HG02870 (cell line): Measurements from ENCODE around the gene NR2C1.
"Not testable (repeated sequence)": the region's sequence is repeated elsewhere in the genome, so short reads cannot be mapped to it uniquely, and the experiment has no call there.

Source experiments
- ATAC-seq: cut with Tn5 transposase; IDR thresholded peaks from one replicate; pipeline ENCODE4 v1.9.1; 2021; ENCODE audit warnings: mild to moderate bottlenecking, moderate library complexity; ENCODE audit not compliant: unreplicated experiment

Gene NR2C1

DNA sequence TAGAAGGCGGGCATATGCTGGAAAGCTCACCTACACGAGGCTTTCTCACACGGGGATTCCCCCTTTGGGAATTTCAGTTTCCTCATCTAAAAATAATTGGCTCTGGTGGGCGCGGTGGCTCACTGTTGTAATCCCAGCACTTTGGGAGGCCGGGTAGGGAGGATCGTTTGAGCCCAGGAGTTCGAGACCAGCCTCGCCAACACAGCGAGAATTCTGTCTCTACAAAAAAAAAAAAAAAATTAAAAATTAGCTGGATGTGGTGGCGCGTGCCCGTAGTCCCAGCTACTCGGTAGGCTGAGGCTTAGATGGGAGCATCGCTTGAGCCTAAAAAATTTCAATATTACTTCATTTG lies 69.5 kb downstream of the NR2C1 start:
- ATAC-seq = no peak

DNA sequence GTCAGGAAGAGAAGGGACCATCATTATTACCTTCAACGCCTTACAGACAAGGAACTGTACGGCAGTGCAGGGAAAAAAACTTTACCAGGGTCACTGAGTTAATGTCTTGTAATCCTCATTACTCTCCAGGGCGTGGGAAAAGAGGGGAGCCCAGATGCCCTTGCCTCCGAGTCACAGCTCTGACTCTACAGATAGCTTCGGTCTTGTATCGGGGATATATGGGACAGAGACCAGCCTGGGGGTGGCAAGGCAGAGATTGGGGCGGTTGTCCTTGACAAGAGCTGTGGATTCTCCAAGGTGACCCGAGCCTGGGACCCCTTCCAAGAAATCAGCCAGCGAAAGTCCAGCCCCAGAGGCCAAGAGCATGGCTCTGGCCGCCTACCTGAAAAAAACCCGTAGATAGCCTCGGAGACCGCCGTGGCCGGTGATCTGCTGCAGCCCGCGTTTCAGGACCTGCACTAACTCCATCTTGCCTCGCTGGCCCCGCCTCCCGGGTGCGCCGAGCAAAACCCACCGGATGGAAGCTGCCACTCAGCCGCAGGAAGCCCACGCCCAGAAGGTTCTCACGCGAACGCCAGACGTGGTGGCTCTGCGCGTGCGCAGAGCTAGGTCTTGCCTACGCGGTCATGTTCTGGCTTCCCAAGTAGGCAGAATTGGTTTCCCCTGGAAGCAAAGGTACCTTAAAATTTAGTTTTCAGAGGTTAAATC lies 70.1 kb downstream of the NR2C1 start, which contains the start of gene NDUFA12:
TSS of gene NDUFA12 (minus strand) at position 485 of the 708 bp plus-strand sequence. CDS start at position 468, 17 bp downstream.
- peak; percentile 100 for ATAC-seq

DNA sequence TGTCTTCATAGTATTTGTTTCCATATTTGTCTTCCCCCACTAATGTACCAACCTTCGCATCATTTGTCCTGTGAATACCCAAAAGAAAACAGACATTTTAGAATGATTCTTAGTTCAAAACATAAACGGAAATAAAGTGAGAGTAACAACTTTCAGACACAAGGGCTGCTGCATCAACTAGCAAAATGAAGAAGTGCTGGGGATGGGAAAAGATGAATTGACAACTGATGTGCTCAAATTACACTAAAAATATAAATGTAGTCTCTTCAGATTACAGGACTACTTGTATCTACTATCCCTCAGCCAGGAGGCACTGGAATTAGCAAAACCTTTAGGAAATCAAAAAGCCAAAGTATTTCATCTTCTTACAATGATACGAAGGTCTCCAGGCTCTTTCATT lies 70.7 kb downstream of the NR2C1 start:
- no peak for ATAC-seq

DNA sequence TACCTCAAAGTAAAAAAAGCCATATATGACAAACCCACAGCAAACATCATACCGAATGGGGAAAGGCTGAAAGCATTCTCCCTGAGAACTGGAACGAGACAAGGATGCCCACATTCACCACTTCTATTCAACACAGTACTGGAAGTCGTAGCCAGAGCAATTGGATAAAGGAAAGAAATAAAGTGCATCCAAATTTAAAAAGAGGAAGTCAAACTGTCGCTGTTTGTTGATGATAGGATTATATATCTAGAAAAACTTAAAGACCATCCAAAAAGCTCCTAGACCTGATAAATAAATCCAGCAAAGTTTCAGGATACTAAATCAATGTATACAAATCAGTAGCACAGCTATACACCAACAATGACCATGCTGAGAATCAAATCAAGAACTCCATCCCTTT lies 75.1 kb downstream of the NR2C1 start:
- no peak for ATAC-seq

DNA sequence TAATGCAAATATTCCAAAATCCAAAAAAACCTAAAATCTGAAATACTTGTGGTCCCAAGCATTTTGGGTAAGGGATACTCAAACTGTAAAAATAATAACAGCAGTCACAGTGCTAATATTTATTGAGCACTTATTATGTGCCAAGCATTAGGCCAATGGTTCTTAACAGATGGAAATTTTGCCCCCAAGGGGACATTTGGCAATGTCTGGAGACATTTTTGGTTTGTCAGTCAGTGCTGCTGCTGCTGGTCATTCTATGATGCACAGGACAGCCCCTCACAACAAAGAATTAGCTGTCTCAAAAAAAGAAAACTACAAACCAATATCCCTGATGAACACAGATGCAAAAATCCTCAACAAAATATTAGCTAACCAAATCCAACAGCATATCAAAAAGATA lies 75.7 kb downstream of the NR2C1 start:
- ATAC-seq = no peak

DNA sequence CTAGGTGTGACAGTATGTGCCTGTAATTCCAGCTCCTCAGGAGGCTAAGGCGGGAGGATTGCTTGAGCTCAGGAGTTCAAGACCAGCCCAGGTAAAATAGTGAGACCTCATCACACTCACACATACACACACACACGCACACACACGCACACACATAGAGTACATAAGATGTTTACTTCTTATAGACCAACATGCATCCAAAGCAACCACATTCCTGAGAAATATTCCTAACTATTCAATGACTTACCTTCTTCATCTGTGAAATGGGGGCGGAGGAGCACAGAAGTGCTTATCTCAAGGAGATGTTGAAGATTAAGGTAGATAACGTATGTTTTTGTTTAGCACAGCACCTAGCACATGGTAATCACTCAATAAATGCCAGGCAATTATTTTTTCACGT lies 76.4 kb downstream of the NR2C1 start:
- no peak for ATAC-seq

DNA sequence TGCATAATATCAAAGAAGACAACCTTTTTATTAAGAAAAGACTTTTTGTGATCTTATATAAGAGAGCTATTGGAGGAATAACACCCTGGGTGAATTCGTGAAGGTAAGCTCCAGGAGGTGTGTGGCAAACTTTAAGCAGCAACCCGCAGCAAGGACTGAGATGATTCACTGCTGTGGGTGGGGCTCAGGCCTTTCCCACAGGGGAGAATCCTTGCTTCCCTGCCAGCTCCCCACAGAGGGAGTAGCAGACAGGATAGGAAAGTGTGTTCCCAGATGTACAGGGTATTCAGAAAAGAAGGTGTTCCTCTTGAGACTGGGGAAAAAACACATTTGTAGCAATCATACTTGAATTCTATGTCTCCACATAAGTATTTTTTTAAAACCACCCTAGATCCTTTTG lies 79.1 kb downstream of the NR2C1 start:
- ATAC-seq = no peak

DNA sequence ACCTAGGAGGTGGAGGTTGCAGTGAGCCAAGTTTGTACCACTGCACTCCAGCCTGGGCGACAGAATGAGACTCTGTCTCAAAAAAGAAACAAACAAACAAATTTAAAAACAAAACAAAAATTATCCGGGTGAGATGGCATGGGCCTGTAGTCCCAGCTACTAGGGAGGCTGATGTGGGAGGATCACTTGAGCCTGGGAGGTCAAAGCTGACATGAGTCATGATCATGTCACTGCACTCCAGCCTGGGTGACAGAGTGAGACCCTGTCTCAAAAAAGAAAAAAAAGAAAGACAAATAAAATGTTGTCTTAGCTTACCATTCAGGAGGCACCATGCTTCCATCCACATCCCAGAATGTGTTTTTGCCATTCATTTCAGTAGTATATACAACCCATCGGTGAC lies 79.6 kb downstream of the NR2C1 start:
- ATAC-seq = not testable (repeated sequence)

DNA sequence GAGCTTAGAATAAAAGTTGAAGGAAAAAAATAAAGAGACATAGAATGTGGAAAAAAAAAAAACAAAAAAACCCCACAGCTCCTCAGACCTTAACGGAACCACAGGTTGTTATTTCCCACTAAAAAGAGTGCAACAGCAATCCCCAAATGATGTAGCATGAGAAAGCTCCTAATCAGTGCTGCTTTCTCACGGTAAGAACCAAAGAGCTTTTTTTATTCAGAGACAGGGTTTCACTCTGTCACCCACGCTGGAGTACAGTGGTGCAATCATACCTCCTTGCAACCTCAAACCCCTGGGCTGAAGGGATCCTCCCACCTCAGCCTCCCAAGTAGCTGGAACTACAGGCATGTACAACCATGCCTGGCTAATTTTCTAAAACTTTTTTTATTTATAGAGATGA lies 83.2 kb downstream of the NR2C1 start:
- no peak for ATAC-seq

DNA sequence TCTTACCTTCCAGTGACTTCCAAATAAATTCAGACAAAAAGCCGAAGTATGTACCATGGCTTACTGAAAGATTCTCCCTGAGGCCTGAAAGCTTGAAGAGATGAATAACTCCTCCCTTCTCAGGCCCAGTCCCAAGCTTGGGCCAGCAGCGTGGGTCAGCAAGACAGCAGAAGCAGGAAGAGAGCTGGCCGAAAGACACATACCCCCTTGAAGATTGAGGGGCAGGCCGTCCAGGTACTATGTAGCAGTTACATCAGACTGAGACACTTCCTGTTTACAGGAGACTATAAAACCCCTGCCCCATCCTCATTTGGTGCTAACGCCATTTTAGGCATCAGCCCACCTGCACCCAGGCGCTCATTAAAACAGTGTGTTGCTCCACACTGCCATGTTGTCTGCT lies 84.9 kb downstream of the NR2C1 start:
- ATAC-seq = no peak

DNA sequence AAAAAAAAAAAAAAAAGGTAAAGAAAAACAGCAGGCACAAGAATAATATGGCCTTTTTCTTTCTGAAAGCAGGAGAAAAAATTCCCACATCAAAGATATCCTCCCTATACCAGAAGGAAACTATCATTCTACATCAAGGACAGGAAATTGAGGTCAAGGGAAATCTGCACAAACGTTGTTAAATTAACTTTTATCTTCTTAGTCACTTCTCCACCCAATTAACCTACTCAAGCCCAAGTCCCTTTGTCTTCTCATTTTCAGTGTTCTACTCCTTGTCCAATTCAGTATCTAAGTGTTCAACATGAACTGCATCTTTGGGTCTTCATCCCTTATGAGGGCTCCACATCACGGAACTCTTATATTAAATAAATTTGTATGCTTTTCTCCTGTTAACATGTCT lies 85.6 kb downstream of the NR2C1 start:
- no peak for ATAC-seq

DNA sequence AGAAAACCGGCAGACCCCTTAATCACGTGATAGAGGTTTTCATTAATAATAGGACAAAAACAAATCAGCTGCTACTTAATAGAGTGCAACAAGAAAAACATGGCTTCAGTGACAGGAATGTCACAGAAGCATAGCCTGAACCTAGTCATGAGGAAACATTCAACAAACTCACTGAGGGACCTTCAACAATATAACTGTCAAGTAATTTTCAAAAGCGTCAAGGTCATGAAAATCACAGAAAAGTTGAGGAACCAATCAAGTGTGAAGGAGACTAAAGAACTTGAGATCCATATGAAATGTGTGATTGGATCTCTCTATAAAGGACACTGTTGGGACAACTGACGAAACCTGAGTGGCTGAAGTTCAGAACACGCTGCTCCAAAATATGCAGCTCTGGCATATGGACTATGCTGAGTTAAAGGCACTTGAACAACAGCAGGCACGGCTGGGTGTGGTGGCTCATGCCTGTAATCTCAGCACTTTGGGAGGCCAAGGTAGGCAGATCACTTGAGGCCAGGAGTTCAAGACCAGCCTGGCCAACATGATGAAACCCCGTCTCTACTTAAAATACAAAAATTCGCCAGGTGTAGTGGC lies 86.2 kb downstream of the NR2C1 start:
- no peak for ATAC-seq

DNA sequence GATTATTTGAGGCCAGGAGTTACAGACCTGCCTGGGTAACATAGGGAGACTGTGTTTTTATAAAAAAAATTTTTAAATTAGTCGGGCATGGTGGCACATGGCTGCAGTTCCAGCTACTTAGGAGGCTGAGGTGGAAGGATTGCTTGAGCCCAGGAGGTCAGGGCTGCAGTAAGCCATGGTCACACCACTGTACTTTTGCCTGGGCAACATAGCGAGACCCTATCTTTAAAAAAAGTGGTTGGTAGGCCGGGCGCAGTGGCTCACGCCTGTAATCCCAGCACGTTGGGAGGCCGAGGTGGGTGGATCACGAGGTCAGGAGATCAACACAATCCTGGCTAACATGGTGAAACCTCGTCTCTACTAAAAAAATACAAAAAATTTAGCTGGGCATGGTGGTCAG lies 88.3 kb downstream of the NR2C1 start:
- ATAC-seq = not testable (repeated sequence)

DNA sequence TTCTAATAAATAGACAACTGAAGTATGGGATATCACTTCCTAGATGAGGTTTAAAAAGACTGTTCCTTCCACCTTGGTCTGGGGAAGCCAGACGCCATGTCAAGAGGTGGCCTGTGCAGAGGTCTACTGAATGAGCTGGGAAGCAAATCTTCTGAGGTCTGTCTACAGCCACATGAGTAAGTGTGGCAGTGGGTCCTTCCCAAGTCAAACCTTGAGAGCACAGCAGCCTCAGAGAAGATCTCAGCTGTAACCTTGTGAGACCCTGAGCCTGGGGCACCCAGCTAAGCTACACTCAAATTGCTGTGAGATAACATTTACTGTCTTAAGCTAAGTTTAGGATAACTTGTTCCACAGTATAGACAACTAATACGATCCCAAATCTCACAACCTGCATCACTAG lies 90.1 kb downstream of the NR2C1 start:
- no peak for ATAC-seq

DNA sequence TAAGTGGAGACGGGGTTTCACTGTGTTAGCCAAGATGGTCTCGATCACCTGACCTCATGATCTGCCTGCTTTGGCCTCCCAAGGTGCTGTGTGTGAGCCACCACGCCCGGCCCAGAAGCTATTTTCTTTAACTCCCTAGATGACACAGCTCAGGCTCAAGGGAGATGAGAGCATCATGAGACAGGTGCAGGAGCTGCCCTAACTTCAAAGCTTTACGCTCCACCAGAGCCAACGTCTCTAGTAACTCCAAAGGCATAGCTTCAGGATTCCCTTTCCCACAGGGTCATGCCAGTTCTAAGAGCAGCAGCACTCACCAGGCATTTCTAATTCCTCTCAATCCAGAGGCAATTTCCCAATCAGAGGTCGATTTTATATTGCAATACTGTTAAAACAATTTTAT lies 91.0 kb downstream of the NR2C1 start:
- no peak for ATAC-seq

DNA sequence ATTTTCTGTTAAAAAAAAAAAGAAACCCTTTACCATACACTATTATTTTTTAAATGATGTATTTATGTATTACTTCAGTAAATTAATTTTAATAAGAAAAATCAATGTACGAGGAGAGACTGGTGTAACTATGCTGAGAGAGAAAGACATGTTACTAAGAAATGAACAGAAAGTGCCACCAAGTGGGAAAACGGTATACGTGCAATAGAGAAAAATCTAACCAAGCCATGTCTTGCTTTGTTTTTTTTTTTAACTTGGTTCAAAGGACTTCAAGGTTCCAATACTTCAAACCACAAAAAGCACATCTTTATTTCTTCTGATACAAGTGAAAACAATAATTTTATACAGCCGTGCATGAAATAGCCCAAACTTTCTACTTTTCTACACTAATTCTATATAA lies 92.8 kb downstream of the NR2C1 start:
- no peak for ATAC-seq

DNA sequence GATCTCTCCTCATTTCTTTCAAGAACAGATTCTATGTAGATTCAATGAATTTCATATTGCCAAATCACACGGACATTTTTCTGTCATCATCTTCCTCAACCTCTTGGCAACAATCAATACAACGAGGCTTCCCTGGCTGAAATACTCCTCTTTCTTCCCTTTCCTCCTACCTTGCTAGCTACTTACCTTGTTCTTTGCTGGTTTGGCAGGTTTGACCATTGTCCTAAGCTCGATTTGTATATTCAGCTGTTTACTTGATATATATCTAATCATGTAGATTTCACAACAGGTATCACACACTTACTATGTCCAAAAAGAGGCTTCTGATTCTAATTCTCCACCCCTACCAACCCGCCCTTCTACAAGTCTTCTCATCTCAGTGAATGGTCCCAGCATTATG lies 93.5 kb downstream of the NR2C1 start:
- ATAC-seq = no peak

DNA sequence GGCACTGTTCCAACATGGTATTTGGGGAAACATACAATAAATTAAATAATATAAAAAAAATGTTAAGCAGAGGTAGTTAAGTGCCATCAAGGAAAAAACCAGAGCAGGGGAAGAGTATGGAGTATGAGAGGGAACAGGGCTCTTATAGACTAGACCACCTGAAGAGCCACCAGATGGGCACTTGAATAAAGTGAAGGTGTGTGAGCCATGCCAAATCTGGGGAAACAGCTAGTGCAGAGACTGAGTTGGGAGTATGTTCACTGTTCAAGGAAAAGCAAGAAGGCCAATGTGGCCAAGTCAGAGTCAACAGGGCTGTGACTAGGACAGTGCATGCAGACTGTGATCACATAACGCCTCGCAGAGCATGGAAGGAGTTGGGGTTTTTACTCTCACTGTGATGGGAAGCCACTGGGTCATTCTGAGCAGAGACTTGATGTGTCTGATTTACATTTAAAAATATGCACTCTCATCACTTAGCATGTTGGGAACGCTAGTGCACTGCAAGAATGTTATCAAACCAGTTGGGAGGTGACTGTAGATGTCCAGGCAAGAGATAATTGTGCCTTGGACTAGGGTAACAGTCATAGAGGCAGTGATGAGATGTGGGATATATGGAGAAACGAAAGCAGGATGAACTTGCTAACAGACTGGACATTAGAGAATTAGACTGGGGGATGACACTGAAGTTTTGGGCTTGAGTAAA lies 95.5 kb downstream of the NR2C1 start:
- ATAC-seq = no peak

DNA sequence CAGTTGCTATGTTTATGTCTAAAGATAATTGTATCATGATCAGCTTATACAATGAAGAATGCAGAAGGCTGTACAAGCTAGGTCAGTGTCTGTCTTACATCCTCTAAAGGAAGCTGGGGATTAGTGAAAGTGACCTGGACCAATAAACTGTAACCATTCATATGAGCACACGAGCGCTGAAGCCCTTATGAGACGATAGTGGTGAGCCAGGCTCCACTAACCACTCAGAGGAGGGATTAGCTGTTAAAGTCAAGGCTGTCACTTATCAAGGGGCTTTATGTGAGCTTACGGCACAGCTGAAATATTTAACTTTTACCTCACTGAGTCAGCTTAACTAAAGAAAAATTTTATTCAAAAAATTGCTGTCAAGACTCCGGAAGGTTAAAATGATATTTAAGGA lies 100.2 kb downstream of the NR2C1 start:
- ATAC-seq = no peak

DNA sequence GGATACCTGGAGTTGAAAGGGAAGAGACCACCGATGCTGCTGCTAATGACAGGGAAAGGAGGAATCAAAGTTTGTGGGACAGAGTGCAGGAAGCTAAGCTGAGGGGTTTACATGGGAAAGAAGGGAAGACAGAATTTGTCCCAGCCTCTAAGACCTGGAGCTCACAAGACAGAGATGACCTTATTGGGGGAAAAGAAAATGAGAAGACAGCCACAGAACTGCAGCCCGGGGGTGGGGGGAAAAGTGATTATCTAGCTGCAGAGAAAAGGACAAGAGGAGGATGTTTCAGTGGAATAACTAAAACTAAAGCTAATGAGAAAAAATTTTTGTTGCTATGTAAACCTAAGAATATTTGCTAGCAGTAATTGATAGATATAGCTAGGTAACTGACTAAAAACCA lies 100.6 kb downstream of the NR2C1 start:
- ATAC-seq = no peak

DNA sequence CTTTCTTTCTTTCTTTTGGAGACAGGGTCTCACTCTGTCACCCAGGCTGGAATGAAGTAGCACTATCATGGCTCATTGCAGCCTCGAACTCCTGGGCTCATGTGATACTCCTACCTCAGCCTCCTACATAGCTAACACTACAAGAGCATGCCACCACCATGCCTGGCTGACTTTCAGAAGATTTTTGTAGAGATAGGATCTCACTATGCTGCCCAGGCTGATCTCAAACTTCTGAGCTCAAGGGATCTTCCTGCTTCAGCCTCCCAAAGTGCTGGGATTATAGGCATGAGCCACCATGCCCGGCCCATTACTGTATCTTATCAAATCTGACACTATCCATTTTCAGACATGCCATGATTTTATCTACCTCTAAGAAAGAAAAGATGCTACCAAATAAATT lies 101.5 kb downstream of the NR2C1 start:
- ATAC-seq = no peak

DNA sequence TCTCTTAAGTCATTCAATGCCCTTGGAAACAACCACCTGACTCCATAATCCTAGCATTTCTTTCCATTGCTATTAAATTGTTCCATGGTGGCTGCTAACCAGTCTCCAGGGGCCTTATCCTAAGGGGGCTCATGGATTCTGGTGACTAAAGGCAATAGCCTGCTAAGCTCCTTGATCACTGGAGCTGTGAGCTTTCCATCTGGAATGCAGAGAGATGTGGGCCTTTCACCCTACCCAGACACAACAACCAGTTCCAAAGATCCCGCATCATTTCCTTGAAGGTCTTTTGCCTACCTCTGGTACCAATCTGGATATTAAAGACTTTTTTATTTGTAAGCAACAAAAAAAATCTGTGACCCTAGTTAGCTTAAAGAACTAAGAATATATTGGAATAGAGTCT lies 102.9 kb downstream of the NR2C1 start:
- ATAC-seq = no peak
